Fibroblast of the aortic adventitia (primary cell): ENCODE data around the gene ACAD11. TPM values are rescaled to one million over a fixed set of nuclear protein-coding genes. Genes with fewer than 3 reads are reported as not detected.

Experiments used
- DNase-seq: peaks from one replicate; pipeline ENCODE4 v3.0.0-alpha.2; 2010; ENCODE audit warnings: low read depth
- H3K4me3 ChIP-seq: 2 replicates; pipeline ENCODE4 v1.5.1; 2011; ENCODE audit warnings: low read depth, mild to moderate bottlenecking, control low read depth, low read length, moderate library complexity
- CTCF ChIP-seq: IDR thresholded peaks from 2 replicates; pipeline ENCODE4 v1.5.1; 2011; ENCODE audit warnings: mild to moderate bottlenecking, low read length, control low read depth, inconsistent platforms; ENCODE audit not compliant: insufficient read depth
- total RNA-seq: library from RNA; depleted of rRNA; stranded (reverse); fragments of >200 nt; gene quantifications from 2 replicates; pipeline ENCODE4 v1.2.3, GENCODE V29; 2012; ENCODE audit warnings: low replicate concordance

ACAD11 gene
- total RNA-seq: 37.8 and 38.9 TPM in 2 replicates

- peak within 1 kb of the TSS; percentile 88 for H3K4me3 ChIP-seq
- peak; percentile 89 for TF ChIP-seq CTCF
- peak; percentile 75 for DNase-seq
Measured at GRCh38 chr3:132659365-132660051, at the start of gene ACAD11. Gene ACAD11, minus strand, starts transcription at chr3:132659809. Its CDS starts 58 bp downstream, at chr3:132659751.

GRCh38 chr3:132703733-132704132 is 44.1 kb upstream of the ACAD11 start:
- TF ChIP-seq CTCF: no peak
- H3K4me3 ChIP-seq: no peak overlapping the region
- DNase-seq: no peak

GRCh38 chr3:132695422-132695821 is 35.8 kb upstream of the ACAD11 start:
- DNase-seq: no peak
- no peak overlapping the region for H3K4me3 ChIP-seq
- no peak for TF ChIP-seq CTCF

- TF ChIP-seq CTCF: no peak
- no peak for DNase-seq
- H3K4me3 ChIP-seq: no peak overlapping the region
Measured at GRCh38 chr3:132694991-132695390, 35.4 kb upstream of the ACAD11 start.

GRCh38 chr3:132690040-132690439 is 30.4 kb upstream of the ACAD11 start:
- no peak for DNase-seq
- TF ChIP-seq CTCF: no peak
- H3K4me3 ChIP-seq: no peak overlapping the region

GRCh38 chr3:132682201-132682600 is 22.6 kb upstream of the ACAD11 start:
- no peak for TF ChIP-seq CTCF
- no peak for DNase-seq
- H3K4me3 ChIP-seq: no peak overlapping the region

- TF ChIP-seq CTCF: no peak
- H3K4me3 ChIP-seq: no peak overlapping the region
- DNase-seq: no peak
Measured at GRCh38 chr3:132681421-132681820, 21.8 kb upstream of the ACAD11 start.
